Kidney capillary endothelial cell (primary cell): ENCODE measurements around the gene TBC1D8B.

Experiments
- DNase-seq: peaks from one replicate; pipeline ENCODE4 v3.0.0-alpha.2; 2018; ENCODE audit warnings: low spot score

Gene TBC1D8B

GRCh38 chrX:106898462-106898861 is 96.0 kb downstream of the TBC1D8B start:
- DNase-seq: peak; percentile 46

GRCh38 chrX:106899276-106899675 is 96.8 kb downstream of the TBC1D8B start:
- DNase-seq: no peak

DNA sequence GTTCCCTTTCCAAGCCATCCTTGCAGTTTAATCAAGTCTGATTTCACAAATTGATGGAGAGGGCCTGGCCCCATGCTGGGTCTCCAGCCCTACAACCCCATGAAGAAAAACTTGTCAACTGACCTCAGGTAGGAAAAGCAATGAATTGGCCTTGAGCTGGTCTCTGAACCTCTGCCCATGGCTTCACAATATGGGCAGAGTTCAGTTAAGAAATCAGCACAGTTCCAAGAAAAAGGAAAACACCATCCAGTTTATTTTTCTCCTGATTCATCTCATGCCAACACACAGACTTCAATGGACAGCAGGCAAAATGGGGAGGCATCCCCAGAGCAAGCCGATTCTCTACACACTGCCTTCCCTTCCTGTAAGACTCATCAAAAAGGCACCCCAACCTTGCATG is 97.4 kb downstream of the TBC1D8B start:
- DNase-seq: no peak

- no peak for DNase-seq
Observed at GRCh38 chrX:106901341-106901740, 98.9 kb downstream of the TBC1D8B start.

DNA sequence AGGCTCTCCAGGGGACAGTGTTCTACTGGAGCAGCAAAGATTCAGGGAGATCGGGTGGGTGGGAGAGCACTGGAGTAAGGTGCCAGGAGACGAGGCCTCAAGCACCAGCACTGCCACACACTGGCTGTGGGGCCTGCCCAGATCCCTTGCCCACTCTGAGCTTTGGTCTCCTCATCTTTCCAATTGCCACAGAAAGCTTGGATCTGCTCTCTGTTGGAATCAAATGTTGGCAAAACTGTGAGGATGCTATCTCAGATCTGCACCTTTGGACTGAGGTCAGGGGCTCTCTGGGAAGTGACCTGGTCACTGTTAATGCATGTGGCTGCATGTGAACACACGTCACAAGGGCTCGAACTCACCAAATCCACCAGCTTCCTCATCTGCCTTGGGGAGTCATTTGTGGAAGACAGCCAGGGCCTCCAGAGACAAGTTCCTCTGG is 99.3 kb downstream of the TBC1D8B start:
- no peak for DNase-seq

GRCh38 chrX:106902684-106903083 is 100.2 kb downstream of the TBC1D8B start:
- no peak for DNase-seq

DNA sequence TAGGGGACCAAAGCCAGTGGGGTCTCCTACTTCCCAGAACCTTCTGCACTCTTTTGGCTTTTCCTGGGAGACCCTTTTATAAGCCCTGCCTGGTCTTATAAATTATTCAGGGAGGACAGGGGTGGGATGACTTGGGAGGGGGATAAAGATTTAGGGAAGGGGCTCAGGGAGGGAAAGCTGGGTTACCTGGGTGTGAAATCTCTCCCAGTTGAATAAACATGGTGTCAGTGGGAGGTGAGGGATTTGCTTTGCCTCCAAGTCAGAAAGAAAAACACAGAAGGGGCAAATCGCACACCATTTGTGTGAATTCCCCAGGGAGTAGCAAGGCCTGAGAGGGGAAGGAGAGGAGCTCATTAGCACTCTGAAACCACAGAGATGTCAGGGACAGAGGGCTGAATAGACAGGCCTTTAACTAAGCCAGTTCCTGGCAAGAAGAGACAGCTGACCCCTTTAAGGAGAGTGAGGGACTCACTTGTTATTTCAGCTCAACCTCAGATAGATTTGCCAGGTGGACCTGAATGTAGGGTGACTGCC is 100.9 kb downstream of the TBC1D8B start, which contains the start of gene RIPPLY1:
Gene RIPPLY1 (minus strand): TSS at position 51 of the 534 bp plus-strand sequence. CDS start 54 bp downstream, outside the sequence.
- no peak for DNase-seq

GRCh38 chrX:106903856-106904528 is 101.5 kb downstream of the TBC1D8B start:
- DNase-seq: no peak

GRCh38 chrX:106905064-106905708 is 102.7 kb downstream of the TBC1D8B start:
- no peak for DNase-seq

DNA sequence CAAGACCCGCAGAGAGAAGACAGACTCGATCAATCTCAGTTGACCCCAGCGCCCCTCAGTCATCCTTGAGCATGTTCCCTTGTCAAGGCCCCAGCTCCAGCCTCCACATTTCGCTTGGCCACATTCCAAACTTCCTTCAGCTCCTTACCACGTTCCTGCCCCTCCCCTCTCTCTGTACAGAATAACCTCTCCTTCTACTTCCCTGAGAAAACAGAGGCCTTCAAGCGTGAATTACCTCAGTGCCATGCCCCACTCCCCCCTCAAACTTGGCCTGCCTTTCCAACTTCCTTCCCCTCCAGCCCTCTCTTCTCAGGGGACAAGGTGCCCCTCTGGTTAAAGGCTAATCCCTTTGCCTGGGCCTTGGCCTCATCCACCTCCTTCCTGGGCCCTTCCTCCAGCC is 103.9 kb downstream of the TBC1D8B start:
- no peak for DNase-seq

GRCh38 chrX:106912864-106913263 is 110.4 kb downstream of the TBC1D8B start:
- no peak for DNase-seq

DNA sequence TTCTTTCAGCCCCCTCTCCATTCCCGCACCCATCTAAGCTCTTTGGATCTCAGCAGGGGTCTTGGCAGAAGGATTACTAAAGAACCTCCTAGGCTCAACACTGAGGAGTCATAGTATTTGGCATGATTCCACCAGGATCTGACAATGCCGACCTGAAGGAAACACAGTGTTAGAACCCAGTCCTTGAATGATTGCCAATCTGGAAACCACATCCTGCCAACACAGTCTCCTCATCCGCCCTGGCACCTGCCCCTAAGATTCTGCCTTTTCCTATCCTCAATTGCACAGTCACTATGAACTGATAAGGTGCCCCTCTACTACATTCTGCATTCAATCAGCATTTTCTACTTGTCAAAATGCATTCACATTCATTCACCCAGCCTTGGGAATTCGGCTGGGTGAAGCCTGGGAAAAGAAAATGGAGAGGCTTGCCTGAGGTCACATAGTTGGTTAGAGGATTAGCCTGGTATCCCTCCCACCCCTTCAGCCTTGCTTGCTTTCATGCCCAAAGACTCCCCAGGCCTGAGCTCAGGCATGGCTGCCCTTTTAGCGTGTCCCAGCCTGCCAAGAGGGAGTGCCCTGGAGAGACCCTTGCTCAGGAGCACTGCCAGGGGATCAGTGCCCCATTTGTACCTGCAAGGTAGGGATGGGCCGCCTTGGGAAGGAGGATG is 115.5 kb downstream of the TBC1D8B start:
- peak; percentile 38 for DNase-seq

DNA sequence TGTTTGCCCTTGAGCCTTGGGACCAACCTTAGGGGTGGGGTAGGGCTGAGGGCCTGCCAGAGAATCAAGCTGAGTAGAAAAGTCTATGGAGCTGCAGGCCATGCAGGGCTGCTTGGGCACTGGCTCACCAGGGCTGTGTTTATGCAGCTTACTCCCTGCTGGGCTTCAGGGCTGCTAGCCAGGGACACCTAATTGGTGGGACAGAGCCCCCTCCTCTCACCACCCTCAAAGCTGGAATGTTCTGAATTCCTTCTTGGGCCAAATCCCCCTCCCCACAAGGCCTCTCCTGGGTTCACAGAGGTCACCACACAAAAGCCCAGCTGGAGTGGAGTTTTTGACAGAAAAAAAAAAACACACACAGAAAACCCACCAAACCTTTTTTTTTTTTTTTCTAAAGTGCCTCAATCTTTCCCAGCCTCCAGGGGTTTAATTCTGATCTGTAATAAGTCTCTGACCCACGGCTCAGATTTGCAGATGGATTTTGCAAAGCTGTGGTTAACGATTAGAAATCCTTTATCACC is 117.5 kb downstream of the TBC1D8B start, which contains the start of gene CLDN2:
Gene CLDN2 (plus strand): TSS at position 471 of the 521 bp plus-strand sequence. CDS start 7,827 bp downstream, outside the sequence.
- no peak for DNase-seq

GRCh38 chrX:106921637-106922036 is 119.2 kb downstream of the TBC1D8B start:
- DNase-seq: no peak
